MM.1S (cell line): ENCODE results near the gene TKFC.

Experiments
- CTCF ChIP-seq: fragments of 300-600 bp; sonication (generic); IDR thresholded peaks from 2 replicates; pipeline ENCODE4 v1.5.1; 2016; ENCODE audit warnings: antibody characterized with exemption, low read length, mixed read lengths
- EZH2 ChIP-seq: fragments of 300-600 bp; sonication (generic); optimal IDR thresholded peaks from 2 replicates; pipeline ENCODE3; 2017; ENCODE audit warnings: low read depth, mild to moderate bottlenecking, antibody characterized with exemption, low read length, mixed read lengths

DNA sequence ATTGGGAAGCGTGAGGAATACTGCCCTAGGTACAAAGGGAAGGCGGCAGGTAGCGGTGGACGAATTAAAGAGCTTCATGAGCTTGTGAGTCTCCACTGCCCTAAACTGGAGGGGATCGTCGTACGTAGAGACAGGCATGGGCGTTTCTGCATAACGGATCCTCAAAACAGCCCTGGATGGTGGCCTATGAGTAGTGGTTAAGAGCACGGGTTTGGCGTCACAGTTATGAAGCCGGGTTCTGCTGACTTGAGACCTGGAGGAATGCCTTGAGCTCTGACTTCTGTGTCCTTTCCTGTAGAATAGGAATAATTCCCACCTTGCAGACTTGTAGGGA, 29.5 kb downstream of the TKFC start:
- TF ChIP-seq CTCF (no peak), EZH2 (no peak)
